Measurements from ENCODE around the gene TOMM70.

The TOMM70 gene

GRCh38 chr3:100420885-100421284 lies 20.0 kb upstream of the TOMM70 start:
- Mint-ChIP-seq H3K36me3 (no peaks in the 10 kb centered on the region), H3K27ac (no peak overlapping the region), H3K9me3 (no peaks in the 10 kb centered on the region), H3K4me3 (no peak overlapping the region), H3K4me1 (no peaks in the 10 kb centered on the region), H3K27me3 (no peaks in the 10 kb centered on the region)
- no peak for ATAC-seq

- no peaks in the 10 kb centered on the region for H3K9me3 Mint-ChIP-seq
- H3K27ac Mint-ChIP-seq: no peak overlapping the region
- H3K4me3 Mint-ChIP-seq: no peak overlapping the region
- no peaks in the 10 kb centered on the region for H3K4me1 Mint-ChIP-seq
- no peaks in the 10 kb centered on the region for H3K27me3 Mint-ChIP-seq
- ATAC-seq: no peak
- no peaks in the 10 kb centered on the region for H3K36me3 Mint-ChIP-seq
These were observed 18.5 kb upstream of the TOMM70 start for GRCh38 chr3:100419406-100419805.

- ATAC-seq: no peak
- no peaks in the 10 kb centered on the region for H3K27me3 Mint-ChIP-seq
- H3K27ac Mint-ChIP-seq: no peak overlapping the region
- no peak overlapping the region for H3K4me3 Mint-ChIP-seq
- H3K36me3 Mint-ChIP-seq: peaks cover 13% of the 10 kb centered on the region
- no peaks in the 10 kb centered on the region for H3K4me1 Mint-ChIP-seq
- no peaks in the 10 kb centered on the region for H3K9me3 Mint-ChIP-seq
These were observed 16.0 kb upstream of the TOMM70 start for GRCh38 chr3:100416863-100417262.

- Mint-ChIP-seq H3K36me3 (peaks cover 20% of the 10 kb centered on the region), H3K27ac (no peak overlapping the region), H3K4me3 (no peak overlapping the region), H3K9me3 (peaks cover 5% of the 10 kb centered on the region), H3K27me3 (no peaks in the 10 kb centered on the region), H3K4me1 (no peaks in the 10 kb centered on the region)
- ATAC-seq: no peak
These were observed 15.3 kb upstream of the TOMM70 start for GRCh38 chr3:100416176-100416575.

- ATAC-seq: no peak
- Mint-ChIP-seq H3K27ac (no peak overlapping the region), H3K27me3 (no peaks in the 10 kb centered on the region), H3K4me1 (no peaks in the 10 kb centered on the region), H3K9me3 (peaks cover 7% of the 10 kb centered on the region), H3K36me3 (peaks cover 35% of the 10 kb centered on the region), H3K4me3 (no peak overlapping the region)
These were observed 12.7 kb upstream of the TOMM70 start for GRCh38 chr3:100413613-100414012.

- no peak overlapping the region for H3K4me3 Mint-ChIP-seq
- H3K9me3 Mint-ChIP-seq: peaks cover 7% of the 10 kb centered on the region
- H3K36me3 Mint-ChIP-seq: peaks cover 39% of the 10 kb centered on the region
- no peaks in the 10 kb centered on the region for H3K27me3 Mint-ChIP-seq
- no peak for ATAC-seq
- H3K27ac Mint-ChIP-seq: no peak overlapping the region
- no peaks in the 10 kb centered on the region for H3K4me1 Mint-ChIP-seq
These were observed 12.2 kb upstream of the TOMM70 start for GRCh38 chr3:100412912-100413590.

- Mint-ChIP-seq H3K4me1 (no peaks in the 10 kb centered on the region), H3K27me3 (no peaks in the 10 kb centered on the region), H3K36me3 (peaks cover 50% of the 10 kb centered on the region), H3K4me3 (no peak overlapping the region), H3K27ac (no peak overlapping the region), H3K9me3 (peaks cover 12% of the 10 kb centered on the region)
- no peak for ATAC-seq
These were observed 10.4 kb upstream of the TOMM70 start for GRCh38 chr3:100411091-100411982.

GRCh38 chr3:100407977-100408532 lies 7.2 kb upstream of the TOMM70 start:
- Mint-ChIP-seq H3K27me3 (no peaks in the 10 kb centered on the region), H3K27ac (no peak overlapping the region), H3K9me3 (peaks cover 12% of the 10 kb centered on the region), H3K4me3 (no peak overlapping the region), H3K4me1 (peaks cover 9% of the 10 kb centered on the region), H3K36me3 (peaks cover 50% of the 10 kb centered on the region)
- no peak for ATAC-seq

GRCh38 chr3:100407164-100407563 lies 6.3 kb upstream of the TOMM70 start:
- no peak overlapping the region for H3K27ac Mint-ChIP-seq
- no peak for ATAC-seq

GRCh38 chr3:100404250-100404548 lies 3.3 kb upstream of the TOMM70 start:
- no peak for ATAC-seq
- Mint-ChIP-seq H3K9me3 (peaks cover 5% of the 10 kb centered on the region), H3K4me1 (peaks cover 28% of the 10 kb centered on the region), H3K4me3 (no peak overlapping the region), H3K27ac (no peak overlapping the region), H3K36me3 (peaks cover 24% of the 10 kb centered on the region), H3K27me3 (no peaks in the 10 kb centered on the region)

More at GRCh38 chr3:100407164-100407563, 6.3 kb upstream of the TOMM70 start:
- H3K27me3 Mint-ChIP-seq: no peaks in the 10 kb centered on the region
- H3K9me3 Mint-ChIP-seq: peaks cover 12% of the 10 kb centered on the region
- peaks cover 10% of the 10 kb centered on the region for H3K4me1 Mint-ChIP-seq
- H3K36me3 Mint-ChIP-seq: peaks cover 44% of the 10 kb centered on the region
- no peak overlapping the region for H3K4me3 Mint-ChIP-seq

- H3K4me1 Mint-ChIP-seq: peaks cover 34% of the 10 kb centered on the region
- no peak overlapping the region for H3K27ac Mint-ChIP-seq
- peaks cover 21% of the 10 kb centered on the region for H3K36me3 Mint-ChIP-seq
- ATAC-seq: no peak
- H3K4me3 Mint-ChIP-seq: no peak overlapping the region
- H3K27me3 Mint-ChIP-seq: no peaks in the 10 kb centered on the region
- peaks cover 5% of the 10 kb centered on the region for H3K9me3 Mint-ChIP-seq
These were observed 2.7 kb upstream of the TOMM70 start for GRCh38 chr3:100403362-100404249.

- Mint-ChIP-seq H3K27me3 (no peaks in the 10 kb centered on the region), H3K9me3 (peaks cover 5% of the 10 kb centered on the region), H3K36me3 (peaks cover 15% of the 10 kb centered on the region), H3K4me3 (no peak overlapping the region), H3K4me1 (peaks cover 36% of the 10 kb centered on the region), H3K27ac (no peak overlapping the region)
- no peak for ATAC-seq
These were observed 2.0 kb upstream of the TOMM70 start for GRCh38 chr3:100402891-100403290.

- peaks cover under 1% of the 10 kb centered on the region for H3K9me3 Mint-ChIP-seq
These were observed 1.4 kb upstream of the TOMM70 start for GRCh38 chr3:100402256-100402655.

GRCh38 chr3:100401674-100402041 lies 769 bp upstream of the TOMM70 start:
- Mint-ChIP-seq H3K4me3 (peak overlapping the region; percentile 84), H3K4me1 (peaks cover 36% of the 10 kb centered on the region)

More at GRCh38 chr3:100402256-100402655, 1.4 kb upstream of the TOMM70 start:
- Mint-ChIP-seq H3K4me1 (peaks cover 36% of the 10 kb centered on the region), H3K27ac (peak overlapping the region; percentile 94), H3K4me3 (peak overlapping the region; percentile 84), H3K27me3 (no peaks in the 10 kb centered on the region), H3K36me3 (peaks cover 9% of the 10 kb centered on the region)
- ATAC-seq: no peak

GRCh38 chr3:100400419-100400779 lies 490 bp downstream of the TOMM70 start:
- Mint-ChIP-seq H3K36me3 (peaks cover under 1% of the 10 kb centered on the region), H3K27me3 (no peaks in the 10 kb centered on the region), H3K4me3 (peak overlapping the region; percentile 84), H3K4me1 (peaks cover 44% of the 10 kb centered on the region), H3K9me3 (no peaks in the 10 kb centered on the region), H3K27ac (peak overlapping the region; percentile 94)
- peak; percentile 25 for ATAC-seq

More at GRCh38 chr3:100401674-100402041, 769 bp upstream of the TOMM70 start:
- Mint-ChIP-seq H3K36me3 (peaks cover 6% of the 10 kb centered on the region), H3K27me3 (no peaks in the 10 kb centered on the region), H3K27ac (peak overlapping the region; percentile 94), H3K9me3 (no peaks in the 10 kb centered on the region)
- ATAC-seq: peak; percentile 29
